GM19452 (cell line): ENCODE results near the gene ZNF474.
"Not testable (repeated sequence)": the region's sequence is repeated elsewhere in the genome, so short reads cannot be mapped to it uniquely, and the experiment has no call there.

Experiments
- ATAC-seq: cut with Tn5 transposase; IDR thresholded peaks from one replicate; pipeline ENCODE4 v1.9.1; 2021; ENCODE audit not compliant: unreplicated experiment

The ZNF474 gene

DNA sequence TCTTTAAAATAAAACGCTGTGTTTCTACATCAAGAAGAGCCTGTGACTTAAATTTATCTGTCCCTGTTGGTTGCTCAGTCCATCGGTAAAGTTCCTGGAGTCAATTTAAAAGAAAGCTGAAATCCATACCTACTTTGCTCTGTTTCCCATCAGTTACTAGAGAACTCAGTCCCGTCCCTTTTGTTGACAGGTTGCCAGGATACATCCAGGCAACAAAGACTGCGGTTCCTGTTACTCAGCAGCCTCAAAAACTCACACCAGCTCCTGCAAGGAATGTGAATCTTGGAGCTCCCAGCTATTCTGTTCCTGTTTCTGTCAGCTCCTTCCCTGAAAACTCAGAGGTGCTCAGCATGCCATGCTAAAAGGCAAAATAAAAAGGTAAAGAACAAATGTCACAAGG, at the start of gene ZNF474:
ZNF474 (plus strand) TSS at position 241 of the 400 bp plus-strand sequence. CDS start 22,445 bp downstream, outside the sequence.
- ATAC-seq, result no peak

DNA sequence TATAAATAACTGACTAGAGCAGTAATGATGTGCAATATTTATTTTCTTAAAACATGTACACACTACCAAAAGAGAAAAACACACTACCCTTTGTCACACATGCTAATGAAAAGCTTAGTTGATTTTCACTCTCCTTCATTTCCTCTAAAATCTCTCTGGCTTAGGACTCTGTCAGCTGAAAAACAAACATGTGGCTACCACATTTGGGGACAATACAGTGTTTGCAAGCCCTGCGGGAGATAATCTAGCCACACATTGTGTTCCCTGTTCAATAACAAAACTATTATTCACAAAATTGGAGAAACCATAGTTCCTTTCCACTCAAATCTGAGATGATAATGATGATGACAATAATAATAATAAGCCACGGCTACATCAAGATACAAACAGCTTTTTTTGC, 47.8 kb upstream of the ZNF474 start:
- ATAC-seq, result no peak

DNA sequence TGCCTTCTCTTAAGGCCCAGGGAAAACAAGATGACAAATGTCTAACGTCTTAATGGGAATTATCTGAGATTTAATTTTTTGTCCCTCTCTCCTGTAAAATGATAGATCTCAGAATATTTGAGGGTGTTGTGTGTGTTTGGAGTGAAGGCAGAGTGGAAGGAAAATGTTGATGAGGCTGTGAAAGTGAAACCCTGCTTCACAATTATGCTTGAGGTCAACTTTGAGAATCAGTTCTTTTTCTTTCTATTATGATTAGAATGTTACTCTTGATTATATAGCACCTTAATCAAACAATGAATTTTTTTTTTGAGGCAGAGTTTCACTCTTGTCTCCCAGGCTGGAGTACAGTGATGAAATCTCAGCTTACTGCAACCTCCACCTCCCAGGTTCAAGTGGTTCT, 45.8 kb upstream of the ZNF474 start:
- ATAC-seq, result no peak

GRCh38 chr5:122085041-122085440, 44.3 kb upstream of the ZNF474 start:
- ATAC-seq, result no peak

DNA sequence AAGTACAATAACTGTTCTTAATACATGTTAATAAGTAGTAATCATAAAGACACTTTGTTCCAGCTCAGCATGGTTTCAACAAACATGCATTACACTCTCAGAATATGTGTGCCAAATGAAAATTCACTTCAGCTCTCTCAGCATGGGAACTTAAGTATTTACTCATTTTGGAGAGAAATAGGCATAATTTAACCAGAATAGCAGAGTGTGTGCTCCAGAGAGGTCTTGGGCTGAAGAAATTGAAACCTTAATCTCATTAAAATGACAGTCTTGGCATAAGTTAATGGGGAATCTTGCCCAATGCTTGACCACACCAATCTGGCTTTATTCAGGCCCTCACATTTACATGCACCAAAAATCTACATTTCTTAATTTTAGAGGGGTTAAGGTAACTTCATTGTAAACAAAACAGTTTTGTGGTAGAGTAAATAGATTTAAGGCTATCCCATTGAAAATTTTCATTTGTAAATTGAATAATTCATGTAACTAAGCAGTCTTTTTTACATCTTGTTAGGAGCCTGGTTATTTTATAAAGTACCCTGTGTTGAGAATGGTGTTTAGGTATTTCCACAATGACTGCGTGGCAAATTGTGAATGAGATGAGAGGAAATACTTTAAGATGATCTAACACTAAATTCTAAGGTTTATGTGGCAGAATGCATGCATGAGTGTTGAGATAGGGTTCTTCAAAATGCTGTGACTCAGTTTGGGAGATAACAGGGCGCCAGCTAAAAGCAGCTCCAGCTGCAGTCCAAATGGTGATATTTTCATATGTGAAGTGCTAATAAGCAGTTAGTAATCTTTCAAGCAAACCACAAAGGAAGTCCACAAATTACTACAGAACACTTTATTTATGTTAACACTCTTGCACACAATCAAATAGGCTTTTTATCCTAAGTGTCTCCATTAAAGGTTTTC, 40.0 kb upstream of the ZNF474 start:
- ATAC-seq, result no peak

DNA sequence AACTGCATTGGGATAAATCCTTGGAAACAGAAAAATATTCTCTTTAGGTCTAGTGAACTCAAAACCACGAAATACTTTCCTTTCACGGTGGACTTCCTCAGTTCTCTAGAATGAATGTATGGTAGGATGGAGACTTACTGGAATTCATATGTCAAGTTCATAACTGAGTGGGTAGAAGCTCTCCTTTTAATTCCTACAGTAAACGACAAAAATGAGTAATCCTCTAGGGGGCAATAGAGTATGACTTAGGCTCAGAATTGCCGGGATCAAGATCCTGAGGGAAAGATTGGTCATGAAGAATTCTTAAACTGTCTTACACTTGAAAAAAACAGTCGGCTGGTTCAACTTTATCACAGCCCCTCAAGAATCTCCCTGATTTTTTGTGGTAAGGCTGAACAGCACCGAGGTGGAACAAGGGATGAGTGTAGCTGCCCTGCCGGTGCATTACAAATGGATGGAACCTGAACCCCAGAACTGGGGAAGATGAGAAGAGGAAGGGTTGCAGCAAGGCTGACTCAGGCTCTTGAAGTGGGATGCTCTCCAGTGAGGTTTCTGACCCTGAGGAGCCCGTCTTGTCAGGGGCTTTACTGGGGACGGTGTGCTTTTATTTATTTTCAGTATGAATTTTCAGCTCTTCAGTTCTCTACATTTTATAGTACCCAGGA, 37.3 kb upstream of the ZNF474 start:
- ATAC-seq, result no peak

DNA sequence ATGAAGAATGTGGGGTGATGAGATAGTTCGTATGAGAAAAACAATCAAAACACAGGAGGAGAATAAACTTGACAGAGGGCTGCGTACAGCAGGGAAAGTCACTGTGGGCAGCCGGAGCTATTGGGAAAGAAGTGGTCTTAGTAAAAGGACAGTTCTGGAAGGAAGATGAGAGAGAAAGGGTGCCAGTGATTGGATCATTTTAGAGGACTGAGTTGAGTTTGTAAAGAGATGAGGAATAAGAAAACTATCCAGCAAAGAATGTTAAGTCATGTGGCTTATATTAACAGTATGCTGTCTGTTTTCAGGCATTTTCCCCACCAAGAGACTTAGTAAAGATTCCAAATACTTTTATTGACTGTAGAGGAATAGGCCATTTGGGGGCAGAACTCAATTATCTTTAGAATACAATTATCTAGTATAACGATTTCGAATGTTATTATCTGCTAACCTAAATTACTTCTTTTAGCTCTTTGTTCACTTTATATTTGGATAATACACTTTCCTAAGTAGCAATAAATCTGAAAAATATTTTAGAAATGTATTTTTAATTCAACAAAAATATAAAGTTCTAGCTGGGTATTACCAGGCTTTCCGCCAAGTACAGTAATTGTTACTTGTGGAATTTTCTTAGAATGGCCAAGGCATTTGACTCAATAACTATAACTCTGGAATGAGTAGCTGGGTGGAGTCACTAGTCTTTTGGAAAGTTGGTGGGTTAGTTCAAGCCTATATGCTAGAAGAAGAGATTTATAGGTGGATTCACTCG, 35.7 kb upstream of the ZNF474 start:
- ATAC-seq, result no peak

GRCh38 chr5:122094251-122094650, 35.1 kb upstream of the ZNF474 start:
- ATAC-seq, result not testable (repeated sequence)

DNA sequence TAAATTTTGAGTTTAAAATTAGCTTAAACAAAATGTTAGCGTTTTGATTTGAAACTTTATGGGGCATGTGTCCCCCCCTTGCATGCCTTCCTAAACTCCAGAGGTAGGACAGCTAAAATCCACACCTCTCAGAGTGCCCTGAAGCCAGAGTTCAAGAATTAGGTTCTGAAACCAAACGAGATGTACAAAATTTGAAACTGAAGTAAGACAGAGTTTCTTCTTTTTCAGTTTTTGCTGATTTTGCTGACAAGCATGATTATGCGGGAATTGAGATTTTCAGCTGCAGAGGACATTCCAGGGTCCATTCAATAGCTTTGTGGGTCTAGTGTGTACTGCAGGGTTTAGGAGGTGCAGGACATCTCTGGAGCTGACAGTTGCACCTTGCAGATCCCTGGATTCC, 34.2 kb upstream of the ZNF474 start:
- ATAC-seq, result no peak

GRCh38 chr5:122097391-122097790, 32.0 kb upstream of the ZNF474 start:
- ATAC-seq, result no peak

DNA sequence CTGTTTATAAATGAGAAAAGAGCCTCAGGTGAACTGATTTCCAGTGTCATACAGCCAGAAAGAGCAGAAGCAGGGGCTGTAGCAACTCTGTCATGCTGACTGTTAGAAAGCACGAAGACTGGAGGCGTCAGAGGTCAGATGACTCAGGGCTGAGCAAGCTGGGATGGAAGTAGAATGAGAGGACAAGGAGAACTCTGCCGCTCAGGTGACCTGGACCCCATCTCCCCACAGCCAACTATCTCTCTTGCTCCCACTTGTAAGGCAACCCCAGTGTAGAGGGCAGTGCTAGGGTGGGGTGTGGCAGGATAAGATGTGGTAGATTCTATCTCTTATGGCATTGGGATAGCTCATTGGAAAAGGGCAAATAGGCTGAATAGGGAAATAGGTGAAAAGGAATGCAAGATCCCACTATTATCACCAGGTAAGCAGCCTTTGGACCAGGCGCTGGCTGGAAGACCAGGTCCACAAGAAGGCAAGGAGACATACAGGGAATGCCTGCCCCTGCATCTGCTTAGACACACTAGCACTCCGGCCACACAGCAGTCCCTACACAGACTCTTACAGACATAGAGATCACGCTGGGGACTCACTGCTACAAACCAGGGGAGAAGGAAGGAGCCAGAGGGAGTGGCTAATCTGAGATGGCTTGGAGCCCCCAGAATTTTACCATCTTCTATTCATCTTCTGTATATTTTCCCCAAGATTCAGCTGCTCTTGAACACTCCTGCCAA, 30.1 kb upstream of the ZNF474 start:
- no peak for ATAC-seq

DNA sequence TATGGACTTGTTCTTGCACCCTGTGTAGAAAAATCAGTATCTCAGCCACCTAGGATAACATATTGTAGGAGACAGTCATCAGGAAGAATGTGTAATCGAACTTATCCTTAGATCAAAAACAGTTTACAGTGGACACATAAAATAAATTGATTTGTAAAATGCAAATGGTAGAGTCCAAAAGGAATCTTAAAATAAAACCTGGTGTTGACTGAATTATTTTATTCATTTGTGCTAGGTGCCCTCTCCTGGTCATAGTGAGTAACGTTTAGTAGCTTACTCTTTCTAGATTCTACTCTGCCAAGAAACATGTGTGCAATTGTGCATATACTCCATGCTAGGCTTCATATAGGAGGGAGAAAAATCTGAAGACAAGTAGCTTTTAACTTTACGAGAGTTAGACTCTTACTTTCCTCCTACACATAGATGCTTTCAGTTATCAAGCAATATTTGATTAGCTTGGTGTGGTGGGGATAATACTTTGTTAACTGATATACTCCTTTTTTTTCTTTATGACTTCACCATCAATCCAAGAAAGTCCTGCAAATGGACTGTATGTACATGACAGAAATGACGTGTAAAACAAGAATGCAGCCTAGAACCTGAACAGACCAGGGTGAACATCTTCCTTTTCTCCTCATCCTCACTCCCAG, 27.6 kb upstream of the ZNF474 start:
- ATAC-seq, result peak; percentile 72

DNA sequence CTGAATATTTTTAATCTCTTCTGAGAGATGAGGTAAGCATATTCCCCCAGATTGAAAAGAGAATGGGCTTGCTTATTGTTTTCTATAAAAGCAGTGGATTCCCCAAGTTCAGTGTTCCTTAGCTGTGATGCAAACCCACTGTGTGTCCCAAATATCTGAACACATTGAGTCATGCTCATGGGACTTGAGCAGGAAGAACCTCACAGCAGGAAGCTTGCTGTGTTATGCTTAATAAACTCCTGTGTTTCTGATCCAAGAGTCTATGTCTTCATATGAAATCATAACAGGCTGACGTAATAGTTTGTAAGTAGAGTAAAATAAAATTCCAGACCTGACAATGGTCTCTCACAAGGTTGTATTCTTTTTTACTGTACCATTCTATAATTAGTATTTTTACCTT, 26.5 kb upstream of the ZNF474 start:
- no peak for ATAC-seq

DNA sequence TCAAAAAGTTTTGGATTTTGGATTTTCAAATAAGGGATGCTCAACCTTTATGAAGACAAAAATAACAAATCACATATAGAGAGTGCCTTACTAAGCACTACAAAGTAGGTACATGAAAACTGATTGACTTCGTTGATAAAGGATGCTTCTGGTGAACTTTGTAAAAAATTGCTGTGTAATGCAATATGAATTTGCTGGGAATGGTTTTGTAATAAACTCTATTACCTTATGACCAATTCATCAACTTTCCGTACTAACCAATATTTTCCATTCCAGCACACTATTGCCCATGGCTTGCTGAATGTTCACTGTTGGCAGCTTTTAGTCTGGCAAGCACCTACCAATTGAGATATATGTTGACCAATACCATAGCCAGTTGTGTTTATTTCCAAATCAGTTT, 23.4 kb upstream of the ZNF474 start:
- no peak for ATAC-seq

DNA sequence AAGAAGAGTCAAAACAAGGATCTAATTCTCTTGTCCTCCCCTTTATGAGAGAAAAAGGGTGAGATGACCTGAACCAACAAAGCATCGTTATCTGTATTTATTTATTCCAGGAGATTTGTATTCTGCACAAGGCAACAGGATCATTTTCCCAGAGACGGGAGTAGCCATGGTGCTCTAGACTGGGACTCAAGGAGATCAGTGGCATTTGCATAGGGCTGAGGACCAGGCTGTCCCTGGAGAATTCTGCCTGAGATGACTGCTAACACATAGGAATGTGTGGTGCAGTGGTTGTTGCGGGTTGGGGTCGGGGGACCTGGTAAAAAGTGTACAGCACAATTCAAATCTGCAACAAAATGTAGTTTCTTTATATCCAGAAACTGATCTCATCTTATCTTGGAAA, 22.3 kb upstream of the ZNF474 start:
- ATAC-seq, result no peak

GRCh38 chr5:122110987-122111386, 18.4 kb upstream of the ZNF474 start:
- ATAC-seq, result no peak

- ATAC-seq, result no peak
Observed at GRCh38 chr5:122111460-122111859, 17.9 kb upstream of the ZNF474 start.

DNA sequence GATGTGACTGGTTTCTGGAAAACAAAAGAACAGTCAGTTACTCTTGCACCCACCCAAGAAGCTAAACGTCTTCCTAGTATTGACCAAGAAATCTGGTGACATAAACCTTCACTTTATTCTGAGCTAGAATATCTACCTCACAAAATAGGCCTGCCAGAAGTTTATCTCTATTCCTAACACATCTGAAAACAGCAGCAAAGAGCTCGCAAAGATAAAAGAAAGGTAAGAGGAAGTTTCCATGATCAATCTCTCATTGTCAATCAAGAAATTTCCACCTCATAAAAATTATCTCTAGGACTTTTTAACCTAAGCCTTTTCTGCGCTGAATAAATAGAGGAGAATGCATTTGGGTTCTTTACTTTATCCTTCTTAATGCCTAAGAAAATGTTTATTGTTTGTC, 17.3 kb upstream of the ZNF474 start:
- ATAC-seq, result no peak

GRCh38 chr5:122112733-122113558, 16.4 kb upstream of the ZNF474 start:
- no peak for ATAC-seq

DNA sequence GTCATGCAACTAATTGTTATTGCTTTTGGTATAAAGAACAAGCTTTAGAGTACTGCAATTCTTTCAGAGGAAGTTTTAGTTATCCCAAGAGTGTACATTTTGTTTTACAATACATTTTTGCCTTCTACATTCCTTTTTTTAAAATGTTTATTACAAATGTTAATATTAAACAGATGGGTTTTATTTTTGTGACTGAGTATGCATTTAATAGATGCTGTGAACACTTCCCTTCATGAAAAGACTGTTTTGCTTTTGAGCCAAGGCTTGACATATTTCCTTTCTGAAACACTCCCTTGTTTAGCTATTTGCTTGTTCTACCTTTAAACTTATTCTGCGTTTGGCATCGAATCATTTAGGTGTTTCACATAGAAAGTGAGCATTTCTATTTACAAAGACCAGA, 14.8 kb upstream of the ZNF474 start:
- no peak for ATAC-seq
